ENCODE results near the gene GINS3. TPM values are rescaled to one million over a fixed set of nuclear protein-coding genes. Genes with fewer than 3 reads are reported as not detected.

GINS3 gene
- 7.0 TPM for total RNA-seq

- DNase-seq (ENCODE audit: low spot score): peak; percentile 82
These were observed at the start of gene GINS3 for GRCh38 chr16:58392215-58393137. GINS3 (plus strand) TSS chr16:58392471; CDS start chr16:58392602, 131 bp downstream.

GRCh38 chr16:58343562-58343961, 48.7 kb upstream of the GINS3 start:
- no peak for DNase-seq (ENCODE audit: low spot score)

DNA sequence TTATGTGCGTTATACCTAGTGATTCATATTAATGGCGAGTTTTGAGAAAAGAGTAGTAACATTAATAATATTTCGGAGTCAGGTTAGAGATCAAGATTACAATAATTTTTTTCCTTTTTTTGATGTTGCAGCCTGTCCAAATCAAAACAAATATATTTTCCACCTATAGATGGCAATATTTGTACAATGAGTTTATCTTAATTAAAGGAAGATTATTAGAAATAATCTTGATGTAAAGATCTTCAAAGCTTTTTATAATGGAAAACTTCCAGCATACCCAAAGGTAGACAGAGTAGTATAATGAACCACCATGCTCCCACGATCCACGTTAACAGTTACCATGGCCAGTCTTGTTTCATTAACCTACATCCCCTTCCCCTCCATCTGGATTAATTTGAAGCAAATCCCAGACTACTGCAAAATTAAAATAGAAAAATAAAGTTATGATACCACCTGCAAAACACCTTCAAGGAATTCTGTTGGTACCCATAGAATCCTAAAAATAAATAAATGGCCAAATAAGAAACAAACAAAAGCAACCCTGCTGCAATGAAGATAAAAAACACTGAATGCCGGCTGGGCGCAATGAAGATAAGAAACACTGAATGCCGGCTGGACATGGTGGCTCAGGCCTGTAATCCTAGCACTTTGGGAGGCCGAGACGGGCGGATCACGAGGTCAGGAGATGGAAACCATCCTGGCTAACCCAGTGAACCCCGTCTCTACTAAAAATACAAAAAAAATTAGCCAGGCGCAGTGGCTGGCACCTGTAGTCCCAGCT, 46.5 kb upstream of the GINS3 start:
- DNase-seq (ENCODE audit: low spot score): no peak

DNA sequence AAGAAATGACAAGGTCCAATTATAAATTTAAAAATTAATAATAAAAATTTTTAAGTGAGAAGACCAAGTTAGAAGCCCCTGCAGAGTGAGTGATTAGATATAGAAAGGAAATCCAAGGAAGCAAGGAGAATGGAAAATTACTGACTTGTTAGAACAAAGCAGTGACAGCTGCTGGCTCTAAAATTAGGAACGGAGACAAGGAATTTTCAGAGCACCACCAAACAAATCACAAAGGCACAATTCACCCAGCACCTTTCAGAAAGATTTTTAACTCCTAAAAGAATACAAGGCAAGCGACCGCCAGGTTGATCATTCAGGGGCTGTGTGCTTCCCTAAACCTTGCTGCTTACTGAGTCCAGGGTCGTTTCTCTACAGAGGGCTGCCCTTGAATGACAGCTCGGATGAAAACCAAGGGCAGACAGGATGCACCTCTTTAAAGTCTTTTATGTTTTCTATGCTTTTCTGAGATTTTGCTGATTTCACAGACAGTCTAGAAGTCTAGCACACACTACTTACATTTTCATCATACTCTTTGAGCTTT, 45.4 kb upstream of the GINS3 start:
- no peak for DNase-seq (ENCODE audit: low spot score)

DNA sequence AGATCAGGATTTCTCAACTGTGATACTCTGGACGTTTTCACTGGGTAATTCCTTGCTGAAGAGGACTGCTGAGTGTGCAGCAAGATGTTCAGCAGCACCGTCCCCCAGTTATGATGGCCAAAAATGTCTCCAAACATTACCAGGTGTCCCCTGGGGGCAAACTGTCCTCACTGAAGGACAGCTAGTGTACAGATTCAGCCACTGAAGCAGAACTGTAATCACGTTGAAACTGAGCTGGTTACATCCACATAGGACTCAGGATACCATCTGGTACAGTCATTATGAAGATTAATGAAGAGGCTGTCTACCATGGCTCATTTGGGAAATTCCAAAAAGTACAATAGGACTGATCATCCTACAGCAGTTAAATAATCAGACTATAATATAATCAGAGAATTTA, 43.3 kb upstream of the GINS3 start:
- DNase-seq (ENCODE audit: low spot score): no peak

- DNase-seq (ENCODE audit: low spot score): no peak
These were observed 39.6 kb upstream of the GINS3 start for GRCh38 chr16:58352690-58353089.

DNA sequence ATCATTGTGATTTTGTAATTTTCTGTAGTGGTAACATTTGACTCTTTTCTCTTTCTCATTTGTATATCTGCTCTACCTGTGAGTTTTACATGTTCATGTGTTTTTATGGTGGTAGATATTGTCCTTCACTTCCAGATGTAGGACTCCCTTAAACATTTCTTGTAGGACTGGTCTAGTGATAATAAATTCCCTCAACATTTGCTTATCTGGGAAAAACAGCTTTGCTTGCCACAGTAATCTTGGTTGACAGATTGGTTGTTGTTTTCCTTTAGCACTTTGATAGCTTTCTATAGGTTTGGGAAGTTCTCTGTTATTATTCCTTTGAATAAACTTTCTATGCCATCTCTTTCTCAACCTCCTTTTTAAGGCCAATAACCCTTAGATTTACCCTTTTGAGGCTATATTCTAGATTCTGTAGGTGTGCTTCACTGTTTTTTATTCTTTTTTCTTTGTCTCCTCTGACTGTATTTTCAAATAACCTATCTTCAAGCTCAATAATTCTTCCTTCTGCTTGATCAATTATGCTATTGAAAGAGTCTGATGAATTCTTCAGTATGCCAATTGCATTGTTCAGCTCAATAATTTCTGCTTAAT, 32.1 kb upstream of the GINS3 start:
- no peak for DNase-seq (ENCODE audit: low spot score)

GRCh38 chr16:58361726-58362125, 30.5 kb upstream of the GINS3 start:
- no peak for DNase-seq (ENCODE audit: low spot score)

DNA sequence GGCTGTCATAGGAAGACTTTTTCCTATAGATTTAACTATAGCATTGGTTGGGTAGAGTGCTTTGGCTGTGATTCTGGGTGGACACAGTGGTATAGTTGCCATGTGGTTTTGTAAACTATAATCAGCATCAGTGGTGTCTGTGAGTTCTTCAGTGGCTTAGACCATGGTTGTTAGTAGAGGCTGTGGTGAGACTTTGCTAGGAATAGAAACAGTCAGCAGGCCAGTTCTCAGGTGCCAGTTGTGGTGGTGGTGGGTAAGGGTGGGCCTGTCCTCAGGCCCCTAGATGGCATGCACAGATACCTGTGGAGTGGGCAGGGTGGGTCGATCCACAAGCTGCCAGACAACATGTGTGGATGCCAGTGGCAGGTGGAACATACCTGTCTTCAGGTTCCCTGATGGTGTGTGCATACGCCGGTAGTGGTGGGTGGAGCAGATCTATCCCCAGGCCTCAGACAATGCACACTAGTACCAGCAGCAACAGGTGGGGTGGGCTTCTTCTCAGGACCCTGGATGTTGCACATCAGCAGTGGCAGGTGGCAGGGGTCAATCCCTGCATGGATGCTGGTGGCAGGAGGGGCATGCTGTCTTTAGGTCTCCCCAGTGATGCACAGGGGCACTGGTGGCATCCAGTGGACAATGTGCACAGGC, 28.4 kb upstream of the GINS3 start:
- DNase-seq (ENCODE audit: low spot score): no peak

DNA sequence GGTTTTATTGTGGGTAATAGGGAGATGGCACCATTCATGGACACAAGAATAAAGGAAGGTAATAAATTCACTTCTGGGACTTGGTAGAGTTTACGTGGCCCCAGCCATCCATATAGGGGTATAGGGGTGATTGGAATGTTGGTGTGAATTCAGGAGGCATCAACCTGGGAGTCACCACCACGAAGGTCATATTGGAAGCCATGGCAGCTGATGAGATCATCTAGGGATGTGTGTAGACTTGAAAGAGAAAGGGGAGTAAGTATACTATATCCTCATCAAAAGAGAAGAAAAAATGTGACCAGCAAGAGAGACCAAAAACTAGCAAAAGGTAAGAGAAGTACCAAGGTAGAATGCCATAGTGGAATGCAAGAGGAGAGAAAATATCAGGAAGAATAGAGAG, 26.6 kb upstream of the GINS3 start:
- no peak for DNase-seq (ENCODE audit: low spot score)

GRCh38 chr16:58366247-58367031, 25.8 kb upstream of the GINS3 start:
- DNase-seq (ENCODE audit: low spot score): no peak

DNA sequence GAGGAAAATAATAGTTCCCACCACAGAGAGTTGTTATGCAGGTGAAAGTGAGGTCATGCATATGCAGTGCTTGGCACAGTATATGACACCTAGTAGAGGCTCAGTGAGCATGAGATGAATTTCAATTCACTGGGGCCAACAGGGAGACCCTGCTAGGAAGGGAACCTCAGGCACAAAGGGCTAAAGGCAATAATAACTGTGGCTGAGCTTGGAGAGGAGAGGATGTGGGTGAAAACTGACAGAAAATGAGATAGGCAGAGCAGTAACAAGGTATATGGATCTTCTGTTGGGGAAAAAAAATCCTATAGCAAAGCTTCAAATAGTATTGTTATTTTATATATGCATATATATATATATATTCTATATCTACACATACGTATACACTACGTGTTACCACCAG, 25.0 kb upstream of the GINS3 start:
- DNase-seq (ENCODE audit: low spot score): no peak

GRCh38 chr16:58371841-58372240, 20.4 kb upstream of the GINS3 start:
- DNase-seq (ENCODE audit: low spot score): no peak

DNA sequence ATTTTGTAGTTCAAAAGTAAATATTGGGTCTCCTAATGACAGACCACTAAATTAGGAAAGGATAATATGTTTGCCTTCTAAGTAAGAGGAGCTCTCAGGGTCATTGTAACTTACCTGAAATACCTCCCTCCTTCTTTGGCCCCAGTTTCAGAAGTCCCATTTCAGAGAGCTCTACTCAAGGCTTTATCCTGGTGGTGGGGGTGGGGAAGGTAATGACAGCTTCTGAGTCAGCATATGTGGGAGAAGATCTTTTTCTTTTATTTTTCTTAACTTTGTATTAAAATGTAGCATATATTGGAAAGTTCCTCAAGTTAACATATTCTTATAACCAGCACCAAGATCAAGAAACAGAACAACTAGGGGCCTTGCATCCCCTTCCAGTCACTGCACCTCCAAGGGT, 16.9 kb upstream of the GINS3 start:
- no peak for DNase-seq (ENCODE audit: low spot score)

- no peak for DNase-seq (ENCODE audit: low spot score)
These were observed 14.3 kb upstream of the GINS3 start for GRCh38 chr16:58377932-58378331.

GRCh38 chr16:58378401-58378800, 13.9 kb upstream of the GINS3 start:
- no peak for DNase-seq (ENCODE audit: low spot score)

- DNase-seq (ENCODE audit: low spot score): no peak
These were observed 12.5 kb upstream of the GINS3 start for GRCh38 chr16:58379736-58380135.

GRCh38 chr16:58381661-58382060, 10.6 kb upstream of the GINS3 start:
- no peak for DNase-seq (ENCODE audit: low spot score)

DNA sequence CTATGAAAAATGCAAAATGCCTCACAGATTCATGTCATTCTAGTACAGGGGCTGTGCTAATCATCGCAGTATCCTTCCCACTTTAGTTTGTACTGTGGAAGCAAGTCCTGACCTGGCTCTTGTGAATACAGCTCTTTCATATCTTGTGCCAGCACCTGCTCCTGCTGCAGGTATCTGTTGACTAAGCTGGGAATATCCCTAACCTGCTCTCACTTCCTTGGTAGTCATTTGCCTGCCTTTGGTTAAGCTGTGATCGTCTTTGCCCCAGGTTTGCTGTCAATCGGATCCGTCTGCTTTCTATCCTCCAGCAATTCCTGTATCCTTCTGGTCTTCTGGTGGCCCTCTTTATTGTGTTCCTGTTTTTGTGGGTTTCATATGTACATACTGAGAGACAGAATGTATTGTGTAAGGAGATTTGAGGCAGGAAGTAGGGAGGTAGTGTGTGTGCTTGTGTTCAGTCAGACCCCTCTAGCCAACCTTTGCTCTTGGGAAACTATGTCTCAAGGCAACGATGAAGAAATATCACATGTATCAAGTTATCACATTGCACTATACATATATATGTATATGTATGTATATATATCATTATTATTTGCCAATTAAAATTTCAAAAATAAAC, 7.7 kb upstream of the GINS3 start:
- no peak for DNase-seq (ENCODE audit: low spot score)

- DNase-seq (ENCODE audit: low spot score): no peak
These were observed 7.0 kb upstream of the GINS3 start for GRCh38 chr16:58385218-58385773.
